ENCODE results near the gene BRCA2. TPM values are rescaled to one million over a fixed set of nuclear protein-coding genes. Genes with fewer than 3 reads are reported as not detected.
A peak's percentile ranks its signal among the peaks of the same experiment; 100 is the strongest.

The BRCA2 gene
- total RNA-seq, 1 experiment from 2014 or later, result 14.7 TPM

DNA sequence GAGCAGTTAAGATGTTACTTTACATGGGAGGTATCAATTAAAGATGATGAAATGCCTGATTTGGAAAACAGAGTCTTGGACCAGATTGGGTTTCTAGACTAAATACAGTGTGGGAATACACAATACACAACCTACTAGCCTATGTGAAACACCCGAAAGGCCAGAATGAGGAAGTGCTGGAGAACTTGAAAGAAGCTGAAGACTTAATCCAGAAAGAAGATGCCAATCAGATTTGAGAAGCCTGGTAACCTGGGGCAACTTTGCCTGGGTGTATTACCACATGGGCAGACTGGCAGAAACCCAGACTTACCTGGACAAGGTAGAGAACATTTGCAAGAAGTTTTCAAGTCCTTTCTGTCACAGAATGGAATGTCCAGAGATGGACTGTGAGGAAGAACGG lies 69.4 kb downstream of the BRCA2 start:
- peaks cover 32% of the 10 kb centered on the region for H3K36me3 ChIP-seq
- no peak overlapping the region for H3K4me3 ChIP-seq
- no peak overlapping the region for H3K27ac ChIP-seq
- H3K4me1 ChIP-seq (replicated peaks), result no peaks in the 10 kb centered on the region
- no peak for DNase-seq (ENCODE audit: low read depth in 1 of 2, low spot score in 2 of 2)
- H3K27me3 ChIP-seq (replicated peaks), result no peaks in the 10 kb centered on the region
- no peaks in the 10 kb centered on the region for H3K9me3 ChIP-seq (replicated peaks)

GRCh38 chr13:32385410-32385809 lies 70.1 kb downstream of the BRCA2 start:
- no peaks in the 10 kb centered on the region for H3K9me3 ChIP-seq (replicated peaks)
- no peak for DNase-seq (ENCODE audit: low read depth in 1 of 2, low spot score in 2 of 2)
- H3K27ac ChIP-seq, result no peak overlapping the region
- H3K27me3 ChIP-seq (replicated peaks), result no peaks in the 10 kb centered on the region
- peaks cover 28% of the 10 kb centered on the region for H3K36me3 ChIP-seq
- H3K4me3 ChIP-seq, result no peak overlapping the region
- H3K4me1 ChIP-seq (replicated peaks), result no peaks in the 10 kb centered on the region

GRCh38 chr13:32390048-32390447 lies 74.7 kb downstream of the BRCA2 start:
- H3K27ac ChIP-seq, result no peak overlapping the region
- H3K4me1 ChIP-seq (replicated peaks), result peaks cover 5% of the 10 kb centered on the region; the same call in 1 of the 2 replicates
- DNase-seq (ENCODE audit: low read depth in 1 of 2, low spot score in 2 of 2), result no peak

GRCh38 chr13:32390484-32390883 lies 75.2 kb downstream of the BRCA2 start:
- Histone ChIP-seq H3K4me3 (no peak overlapping the region), H3K27ac (no peak overlapping the region), H3K27me3 (replicated peaks) (no peaks in the 10 kb centered on the region), H3K9me3 (replicated peaks) (no peaks in the 10 kb centered on the region), H3K4me1 (replicated peaks) (peaks cover 5% of the 10 kb centered on the region; the same call in 1 of the 2 replicates), H3K36me3 (peaks cover 11% of the 10 kb centered on the region)
- no peak for DNase-seq (ENCODE audit: low read depth in 1 of 2, low spot score in 2 of 2)

More at GRCh38 chr13:32390048-32390447, 74.7 kb downstream of the BRCA2 start:
- Histone ChIP-seq H3K27me3 (replicated peaks) (no peaks in the 10 kb centered on the region), H3K36me3 (peaks cover 14% of the 10 kb centered on the region), H3K9me3 (replicated peaks) (no peaks in the 10 kb centered on the region), H3K4me3 (no peak overlapping the region)

- H3K4me1 ChIP-seq (replicated peaks), result peaks cover 5% of the 10 kb centered on the region; the same call in 1 of the 2 replicates
- peaks cover 9% of the 10 kb centered on the region; the same call in 1 of the 2 replicates for H3K36me3 ChIP-seq
- no peaks in the 10 kb centered on the region for H3K27me3 ChIP-seq (replicated peaks)
- DNase-seq (ENCODE audit: low read depth in 1 of 2, low spot score in 2 of 2), result no peak
- H3K4me3 ChIP-seq, result no peak overlapping the region
- H3K27ac ChIP-seq, result no peak overlapping the region
- H3K9me3 ChIP-seq (replicated peaks), result no peaks in the 10 kb centered on the region
These were observed 75.9 kb downstream of the BRCA2 start for GRCh38 chr13:32391101-32391619.

DNA sequence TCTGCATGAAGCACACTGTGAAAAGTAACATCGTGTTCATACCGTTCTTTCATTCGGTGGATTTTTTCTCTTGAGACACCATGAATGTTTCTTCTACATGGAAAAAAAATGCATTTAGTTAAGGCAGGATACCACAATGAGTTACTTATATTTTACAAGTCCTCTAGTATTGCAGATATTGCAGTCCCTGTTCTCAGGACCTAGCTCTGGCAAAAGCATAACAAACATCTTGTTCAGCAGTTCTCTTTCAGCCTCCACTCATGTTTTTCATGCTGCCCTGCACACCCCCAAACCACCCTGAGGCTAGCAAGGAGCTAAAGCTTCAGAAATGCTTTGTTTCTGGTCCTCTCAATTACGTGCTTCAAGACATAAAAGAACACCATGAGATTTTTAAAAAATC lies 87.8 kb downstream of the BRCA2 start:
- no peaks in the 10 kb centered on the region for H3K4me1 ChIP-seq (replicated peaks)
- no peak overlapping the region for H3K27ac ChIP-seq
- H3K4me3 ChIP-seq, result no peak overlapping the region
- H3K36me3 ChIP-seq, result peaks cover 7% of the 10 kb centered on the region
- DNase-seq (ENCODE audit: low read depth in 1 of 2, low spot score in 2 of 2), result no peak
- no peaks in the 10 kb centered on the region for H3K27me3 ChIP-seq (replicated peaks)
- no peaks in the 10 kb centered on the region for H3K9me3 ChIP-seq (replicated peaks)

- Histone ChIP-seq H3K27me3 (replicated peaks) (no peaks in the 10 kb centered on the region), H3K36me3 (no peaks in the 10 kb centered on the region), H3K27ac (no peak overlapping the region), H3K9me3 (replicated peaks) (no peaks in the 10 kb centered on the region), H3K4me1 (replicated peaks) (peaks cover 12% of the 10 kb centered on the region), H3K4me3 (no peak overlapping the region)
- DNase-seq (ENCODE audit: low read depth in 1 of 2, low spot score in 2 of 2), result no peak
These were observed 92.5 kb downstream of the BRCA2 start for GRCh38 chr13:32407854-32408253.

GRCh38 chr13:32408296-32409000 lies 93.1 kb downstream of the BRCA2 start:
- H3K36me3 ChIP-seq, result no peaks in the 10 kb centered on the region
- H3K4me1 ChIP-seq (replicated peaks), result peaks cover 12% of the 10 kb centered on the region
- H3K9me3 ChIP-seq (replicated peaks), result no peaks in the 10 kb centered on the region
- H3K27ac ChIP-seq, result no peak overlapping the region
- H3K27me3 ChIP-seq (replicated peaks), result no peaks in the 10 kb centered on the region
- no peak overlapping the region for H3K4me3 ChIP-seq
- DNase-seq (ENCODE audit: low read depth in 1 of 2, low spot score in 2 of 2), result no peak

- Histone ChIP-seq H3K27ac (no peak overlapping the region), H3K27me3 (replicated peaks) (no peaks in the 10 kb centered on the region), H3K4me3 (no peak overlapping the region), H3K36me3 (no peaks in the 10 kb centered on the region), H3K9me3 (replicated peaks) (no peaks in the 10 kb centered on the region), H3K4me1 (replicated peaks) (peaks cover 12% of the 10 kb centered on the region)
- DNase-seq (ENCODE audit: low read depth in 1 of 2, low spot score in 2 of 2), result peak in 1 of 2 experiments; percentile 23
These were observed 93.6 kb downstream of the BRCA2 start for GRCh38 chr13:32409001-32409313.

DNA sequence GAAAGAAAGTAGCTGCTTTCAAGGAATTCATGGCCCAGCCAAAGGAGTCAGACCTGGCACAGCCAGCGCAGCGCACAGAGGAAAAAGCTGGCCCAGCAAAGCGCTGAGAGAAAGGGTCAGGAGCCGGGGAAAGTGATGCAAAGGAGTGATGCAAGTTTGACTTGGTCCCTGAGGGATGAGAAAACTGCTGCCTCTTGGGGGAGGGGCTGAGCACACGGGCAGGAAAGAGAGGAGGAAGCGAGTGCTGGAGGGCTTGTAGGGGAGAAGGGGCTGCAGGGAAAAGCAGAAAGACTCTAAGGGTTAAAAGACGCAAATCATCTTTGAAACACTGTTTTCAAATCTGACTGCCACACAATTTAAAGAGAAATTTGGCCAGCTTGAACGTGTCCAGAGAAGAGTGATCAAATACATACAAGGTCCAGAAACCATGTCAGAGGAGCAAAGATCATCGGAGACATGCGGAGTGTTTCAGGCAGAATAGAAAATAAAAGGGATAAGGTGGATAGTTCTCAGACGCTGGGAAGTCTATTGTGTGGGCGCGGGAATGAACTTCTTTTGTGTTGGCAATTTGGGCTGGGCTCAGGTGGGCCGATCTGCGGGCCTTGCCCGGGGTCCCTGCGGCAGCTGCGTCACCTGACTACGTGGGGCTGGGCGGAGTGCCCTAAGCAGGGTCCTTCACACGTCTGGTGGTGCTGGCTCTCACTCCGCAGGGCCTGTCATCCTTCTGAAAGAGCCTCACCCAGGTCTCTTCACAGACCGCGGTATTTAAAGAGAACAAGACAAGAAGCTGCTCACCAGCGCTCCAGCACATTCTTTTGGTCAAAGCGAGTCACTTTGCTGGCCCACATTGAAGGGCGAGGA lies 94.5 kb downstream of the BRCA2 start:
- no peak overlapping the region for H3K4me3 ChIP-seq

DNA sequence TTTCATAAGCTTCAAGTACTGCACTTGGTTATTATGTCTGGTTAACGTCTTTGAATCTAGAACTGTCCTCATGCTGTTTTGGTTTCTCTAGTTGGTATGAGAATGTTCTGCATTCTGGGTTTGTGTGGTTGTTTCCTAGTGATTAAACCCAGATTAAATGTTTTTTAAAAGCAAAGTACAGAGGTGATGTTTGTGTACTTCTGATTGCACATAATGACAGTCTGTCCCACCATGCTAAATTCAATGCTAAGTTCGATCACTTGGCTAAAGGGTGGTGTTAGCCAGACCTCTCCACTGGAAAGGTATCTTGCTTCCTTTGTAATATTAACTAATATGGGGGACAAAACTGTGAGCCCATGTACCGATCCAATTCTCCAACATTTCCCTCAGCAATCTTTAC lies 98.0 kb downstream of the BRCA2 start:
- Histone ChIP-seq H3K4me1 (replicated peaks) (peaks cover 12% of the 10 kb centered on the region), H3K27ac (no peak overlapping the region), H3K36me3 (no peaks in the 10 kb centered on the region), H3K27me3 (replicated peaks) (no peaks in the 10 kb centered on the region), H3K4me3 (no peak overlapping the region), H3K9me3 (replicated peaks) (no peaks in the 10 kb centered on the region)
- no peak for DNase-seq (ENCODE audit: low read depth in 1 of 2, low spot score in 2 of 2)

More for the DNA sequence above, 94.5 kb downstream of the BRCA2 start:
- H3K27me3 ChIP-seq (replicated peaks), result no peaks in the 10 kb centered on the region
- no peaks in the 10 kb centered on the region for H3K9me3 ChIP-seq (replicated peaks)
- DNase-seq (ENCODE audit: low read depth in 1 of 2, low spot score in 2 of 2), result no peak
- H3K36me3 ChIP-seq, result no peaks in the 10 kb centered on the region
- H3K4me1 ChIP-seq (replicated peaks), result peaks cover 12% of the 10 kb centered on the region
- H3K27ac ChIP-seq, result no peak overlapping the region

DNA sequence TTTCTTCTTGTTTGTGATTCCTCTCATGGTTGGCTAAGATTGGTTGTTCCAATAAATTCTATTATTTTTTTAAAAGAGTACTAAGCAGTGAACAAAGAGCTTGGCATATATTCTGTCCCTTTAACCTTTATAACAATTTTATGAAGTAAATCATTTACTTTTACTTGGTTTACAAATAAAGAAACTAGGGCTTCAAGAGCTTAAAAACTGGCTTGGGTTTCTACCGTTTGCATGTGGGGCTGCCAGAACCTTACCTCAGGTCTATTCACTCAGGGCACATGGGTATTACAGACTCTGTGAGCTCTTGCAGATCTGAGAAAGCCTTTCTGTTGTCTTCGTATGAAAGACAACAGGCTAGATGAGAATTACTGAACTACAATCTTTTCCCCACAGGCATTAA lies 99.3 kb downstream of the BRCA2 start:
- H3K4me1 ChIP-seq (replicated peaks), result no peaks in the 10 kb centered on the region

DNA sequence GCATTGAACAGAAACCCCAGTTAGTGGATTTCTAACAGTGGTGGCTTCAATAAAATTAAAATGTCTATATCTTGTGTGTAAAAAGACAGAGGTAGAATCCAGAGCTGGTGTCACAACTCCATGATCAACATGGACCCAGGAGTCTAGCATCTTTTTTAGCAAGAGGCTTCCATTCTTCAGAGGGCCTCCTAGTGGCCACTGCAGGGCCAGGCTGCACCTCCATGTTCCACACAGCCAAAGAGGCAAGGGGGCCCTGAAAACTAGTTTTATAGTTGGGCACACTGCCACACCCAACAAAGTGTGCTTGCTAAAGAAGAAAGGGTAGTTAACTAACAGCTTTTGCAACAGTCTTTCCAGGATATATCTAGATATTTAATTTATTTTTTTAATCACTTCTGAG lies 99.7 kb downstream of the BRCA2 start:
- Histone ChIP-seq H3K4me1 (replicated peaks) (no peaks in the 10 kb centered on the region), H3K4me3 (no peak overlapping the region), H3K27me3 (replicated peaks) (no peaks in the 10 kb centered on the region), H3K36me3 (no peaks in the 10 kb centered on the region), H3K27ac (no peak overlapping the region), H3K9me3 (replicated peaks) (no peaks in the 10 kb centered on the region)
- DNase-seq (ENCODE audit: low read depth in 1 of 2, low spot score in 2 of 2), result no peak

More for the DNA sequence above, 99.3 kb downstream of the BRCA2 start:
- no peak for DNase-seq (ENCODE audit: low read depth in 1 of 2, low spot score in 2 of 2)
- Histone ChIP-seq H3K36me3 (no peaks in the 10 kb centered on the region), H3K4me3 (no peak overlapping the region), H3K9me3 (replicated peaks) (no peaks in the 10 kb centered on the region), H3K27me3 (replicated peaks) (no peaks in the 10 kb centered on the region), H3K27ac (no peak overlapping the region)

- Histone ChIP-seq H3K27me3 (replicated peaks) (no peaks in the 10 kb centered on the region), H3K36me3 (no peaks in the 10 kb centered on the region), H3K27ac (no peak overlapping the region), H3K4me1 (replicated peaks) (no peaks in the 10 kb centered on the region), H3K9me3 (replicated peaks) (no peaks in the 10 kb centered on the region), H3K4me3 (no peak overlapping the region)
- no peak for DNase-seq (ENCODE audit: low read depth in 1 of 2, low spot score in 2 of 2)
These were observed 102.7 kb downstream of the BRCA2 start for GRCh38 chr13:32417995-32418394.

All from SJSA1 (cell line).